D721Med (cell line): ENCODE data around the gene IZUMO2.
"Not testable (repeated sequence)": the region's sequence is repeated elsewhere in the genome, so short reads cannot be mapped to it uniquely, and the experiment has no call there.

Source experiments
- DNase-seq: peaks from one replicate; pipeline ENCODE4 v3.0.0; 2011; ENCODE audit warnings: low spot score; ENCODE audit not compliant: insufficient read length
- FAIRE-seq: peaks from 2 replicates; lab custom pipeline; 2011; peaks lifted over from hg19 to GRCh38; lab: Jason Lieb, UNC
- CTCF ChIP-seq: IDR thresholded peaks from 2 replicates; pipeline ENCODE4 v1.5.1; 2012; ENCODE audit warnings: mild to moderate bottlenecking, control low read depth; ENCODE audit not compliant: insufficient read depth; ENCODE audit errors: missing control alignments

Gene IZUMO2

GRCh38 chr19:50154529-50154928 is 8.6 kb downstream of the IZUMO2 start:
- FAIRE-seq (no peak), DNase-seq (no peak)
- no peak for TF ChIP-seq CTCF

GRCh38 chr19:50152578-50152977 is 10.5 kb downstream of the IZUMO2 start:
- no peak for TF ChIP-seq CTCF
- FAIRE-seq (no peak), DNase-seq (no peak)

GRCh38 chr19:50148528-50148927 is 14.6 kb downstream of the IZUMO2 start:
- FAIRE-seq, result no peak
- no peak for TF ChIP-seq CTCF

GRCh38 chr19:50147462-50148423 is 15.3 kb downstream of the IZUMO2 start:
- FAIRE-seq (no peak), DNase-seq (peak; percentile 34)
- peak; percentile 61 for TF ChIP-seq CTCF

More at GRCh38 chr19:50148528-50148927, 14.6 kb downstream of the IZUMO2 start:
- no peak for DNase-seq

GRCh38 chr19:50141921-50142320 is 21.2 kb downstream of the IZUMO2 start:
- FAIRE-seq, DNase-seq: not testable (repeated sequence)

GRCh38 chr19:50140118-50140845 is 22.8 kb downstream of the IZUMO2 start:
- not testable (repeated sequence) for DNase-seq, FAIRE-seq

GRCh38 chr19:50136603-50137365 is 26.3 kb downstream of the IZUMO2 start:
- FAIRE-seq, result not testable (repeated sequence)

GRCh38 chr19:50135856-50136602 is 27.1 kb downstream of the IZUMO2 start:
- FAIRE-seq, DNase-seq: not testable (repeated sequence)

More at GRCh38 chr19:50136603-50137365, 26.3 kb downstream of the IZUMO2 start:
- DNase-seq, result not testable (repeated sequence)

GRCh38 chr19:50134777-50135719 is 28.0 kb downstream of the IZUMO2 start:
- DNase-seq, FAIRE-seq: not testable (repeated sequence)

- not testable (repeated sequence) for FAIRE-seq, DNase-seq
These were observed 29.3 kb downstream of the IZUMO2 start for GRCh38 chr19:50133518-50134492.

- not testable (repeated sequence) for DNase-seq, FAIRE-seq
These were observed 59.1 kb downstream of the IZUMO2 start for GRCh38 chr19:50104012-50104411.
